Activated CD4-positive, alpha-beta T cell treated with anti-CD3 and anti-CD28 coated beads for 36 hours (primary cell): ENCODE data around the gene RNF223. TPM values are rescaled to one million over a fixed set of nuclear protein-coding genes. Genes with fewer than 3 reads are reported as not detected.
"Not testable (repeated sequence)": the region's sequence is repeated elsewhere in the genome, so short reads cannot be mapped to it uniquely, and the experiment has no call there.

ENCODE experiments used
- ATAC-seq: fragments of 200-7000 bp; cut with Tn5 transposase; one replicate; pipeline ENCODE4 v1.10.0; 2021; ENCODE audit warnings: mild to moderate bottlenecking, moderate library complexity
- CTCF ChIA-PET: fragments of 350-600 bp; sonication (Branson Sonifier 250); formaldehyde crosslinking; loops from one replicate; lab custom pipeline; 2021; ENCODE audit warnings: antibody characterized with exemption; lab: Charles Lee
- POLR2A ChIA-PET: fragments of 350-600 bp; sonication (Branson Sonifier 250); formaldehyde crosslinking; loops from one replicate; lab custom pipeline; 2021; ENCODE audit warnings: antibody characterized with exemption, inconsistent platforms; lab: Charles Lee
- DNase-seq: peaks from one replicate; pipeline ENCODE4 v3.0.0-alpha.2; 2020
- H3K27ac Mint-ChIP-seq: one replicate; pipeline ENCODE4 v1.8.0; 2021; ENCODE audit warnings: mixed read lengths
- H3K27me3 Mint-ChIP-seq: one replicate; pipeline ENCODE4 v1.8.0; 2021; ENCODE audit warnings: mixed read lengths
- H3K36me3 Mint-ChIP-seq: one replicate; pipeline ENCODE4 v1.8.0; 2021; ENCODE audit warnings: low read depth, mixed read lengths
- H3K4me1 Mint-ChIP-seq: one replicate; pipeline ENCODE4 v1.8.0; 2021; ENCODE audit warnings: mixed read lengths
- H3K4me3 Mint-ChIP-seq: one replicate; pipeline ENCODE4 v1.8.0; 2021; ENCODE audit warnings: mild to moderate bottlenecking, moderate library complexity, mixed read lengths
- H3K9me3 Mint-ChIP-seq: one replicate; pipeline ENCODE4 v1.8.0; 2021; ENCODE audit warnings: low read depth, mixed read lengths
- intact Hi-C, 2 experiments: fragments of 100-400 bp; cut with DNase I in 1 of 2; cut with micrococcal nuclease in 1 of 2; formaldehyde crosslinking; loops; one replicate each; pipeline versions ENCODE4 v1.14.2 to v1.15.1; 2022 to 2024; cut with DNase I, micrococcal nuclease
- total RNA-seq, 2 experiments: library from RNA; stranded (reverse); gene quantifications; one replicate each; pipeline ENCODE4 v1.2.3, GENCODE V29; 2021

The RNF223 gene
- total RNA-seq, 2 experiments from 2014 or later: not detected

GRCh38 chr1:1067860-1068516 is 6.1 kb downstream of the RNF223 start:
- Mint-ChIP-seq H3K4me1 (peaks cover 18% of the 10 kb centered on the region), H3K9me3 (no peaks in the 10 kb centered on the region), H3K27me3 (no peaks in the 10 kb centered on the region), H3K36me3 (peaks cover 10% of the 10 kb centered on the region), H3K4me3 (peak overlapping the region; percentile 71), H3K27ac (no peak overlapping the region)
- DNase-seq (no peak), ATAC-seq (no peak)
- CTCF ChIA-PET: interaction anchor here (0.6 kb wide), 1 partner anchor 35 kb away, joined by 3 read pairs; no protein-coding TSS in a partner anchor
- POLR2A ChIA-PET: no interaction called here
- intact Hi-C loops: loop anchor here in 1 of 2 experiments (1.0 kb wide), 1 partner anchor 851 kb away; the partner anchor contains the start of gene TMEM52

GRCh38 chr1:1067284-1067859 is 6.7 kb downstream of the RNF223 start:
- DNase-seq (peak; percentile 31), ATAC-seq (no peak)
- Mint-ChIP-seq H3K4me3 (peak overlapping the region; percentile 71), H3K4me1 (peaks cover 19% of the 10 kb centered on the region), H3K27me3 (no peaks in the 10 kb centered on the region), H3K36me3 (peaks cover 12% of the 10 kb centered on the region), H3K9me3 (no peaks in the 10 kb centered on the region), H3K27ac (no peak overlapping the region)
- CTCF ChIA-PET: no interaction called here
- POLR2A ChIA-PET: no interaction called here
- intact Hi-C loops: no loop called here

GRCh38 chr1:1066403-1067283 is 7.5 kb downstream of the RNF223 start:
- Mint-ChIP-seq H3K27me3 (no peaks in the 10 kb centered on the region), H3K9me3 (no peaks in the 10 kb centered on the region), H3K27ac (no peak overlapping the region), H3K4me1 (peaks cover 20% of the 10 kb centered on the region), H3K4me3 (no peak overlapping the region), H3K36me3 (peaks cover 13% of the 10 kb centered on the region)
- ChIA-PET POLR2A (no interaction called here), CTCF (no interaction called here)
- ATAC-seq (no peak), DNase-seq (peak; percentile 68)
- intact Hi-C loops: no loop called here

GRCh38 chr1:1065940-1066304 is 8.2 kb downstream of the RNF223 start:
- peaks cover 24% of the 10 kb centered on the region for H3K4me1 Mint-ChIP-seq
- H3K27me3 Mint-ChIP-seq, ATAC-seq, H3K9me3 Mint-ChIP-seq, DNase-seq, H3K27ac Mint-ChIP-seq, POLR2A ChIA-PET: not testable (repeated sequence)
- peak overlapping the region; percentile 50 for H3K4me3 Mint-ChIP-seq
- CTCF ChIA-PET: interaction anchor here (0.7 kb wide), 1 partner anchor 164 kb away, joined by 3 read pairs; no protein-coding TSS in a partner anchor
- intact Hi-C loops: loop anchor here in 1 of 2 experiments (2.0 kb wide), 1 partner anchor 143 kb away; no protein-coding TSS in a partner anchor
- peaks cover 19% of the 10 kb centered on the region for H3K36me3 Mint-ChIP-seq

GRCh38 chr1:1065265-1065939 is 8.7 kb downstream of the RNF223 start:
- Mint-ChIP-seq H3K4me1 (peaks cover 27% of the 10 kb centered on the region), H3K4me3 (peak overlapping the region; percentile 50), H3K27ac (peak overlapping the region; percentile 21), H3K27me3 (peaks cover under 1% of the 10 kb centered on the region), H3K9me3 (no peaks in the 10 kb centered on the region), H3K36me3 (peaks cover 22% of the 10 kb centered on the region)
- CTCF ChIA-PET: interaction anchor here (0.7 kb wide), 1 partner anchor 165 kb away, joined by 3 read pairs; no protein-coding TSS in a partner anchor
- intact Hi-C loops: loop anchor here in 1 of 2 experiments (2.0 kb wide), 1 partner anchor 143 kb away; no protein-coding TSS in a partner anchor
- POLR2A ChIA-PET: no interaction called here
- ATAC-seq: no peak
- DNase-seq: peak; percentile 41

- H3K27me3 Mint-ChIP-seq: peaks cover 6% of the 10 kb centered on the region
Observed at GRCh38 chr1:1063945-1064831, 9.9 kb downstream of the RNF223 start.

GRCh38 chr1:1063261-1063944 is 10.7 kb downstream of the RNF223 start:
- no peaks in the 10 kb centered on the region for H3K9me3 Mint-ChIP-seq
- peaks cover 36% of the 10 kb centered on the region for H3K4me1 Mint-ChIP-seq
- H3K27ac Mint-ChIP-seq: peak overlapping the region; percentile 79
- ChIA-PET CTCF (interaction anchor here (0.7 to 2.2 kb wide), 8 partner anchors 24 to 244 kb away, joined by 3 to 19 read pairs (median 5); partner anchors contain the start of gene PERM1), POLR2A (interaction anchor here (0.6 to 1.2 kb wide), 2 partner anchors 30 to 73 kb away, joined by 3 to 5 read pairs; no protein-coding TSS in a partner anchor)
- intact Hi-C loops: loop anchor here in 1 of 2 experiments (2.0 kb wide), 2 partner anchors 31 to 79 kb away; no protein-coding TSS in a partner anchor
- peaks cover 25% of the 10 kb centered on the region for H3K36me3 Mint-ChIP-seq
- DNase-seq (no peak), ATAC-seq (peak; percentile 3)
- peaks cover 11% of the 10 kb centered on the region for H3K27me3 Mint-ChIP-seq
- H3K4me3 Mint-ChIP-seq: peak overlapping the region; percentile 82

More at GRCh38 chr1:1063945-1064831, 9.9 kb downstream of the RNF223 start:
- ChIA-PET POLR2A (interaction anchor here (0.6 to 1.2 kb wide), 2 partner anchors 31 to 74 kb away, joined by 3 to 5 read pairs; no protein-coding TSS in a partner anchor), CTCF (interaction anchor here (0.5 to 2.2 kb wide), 9 partner anchors 24 to 334 kb away, joined by 3 to 19 read pairs (median 4); partner anchors contain the start of gene PERM1)
- intact Hi-C loops: loop anchor here (1.0 to 2.0 kb wide), 14 partner anchors 24 to 244 kb away; partner anchors contain the start of genes C1orf159 (in 2 of the 2), B3GALT6 (in 1 of the 2), ISG15 (in 1 of the 2) and NOC2L (in 1 of the 2)
- DNase-seq (peak; percentile 97), ATAC-seq (peak; percentile 77)
- Mint-ChIP-seq H3K4me1 (peaks cover 32% of the 10 kb centered on the region), H3K9me3 (no peaks in the 10 kb centered on the region), H3K4me3 (peak overlapping the region; percentile 82), H3K36me3 (peaks cover 26% of the 10 kb centered on the region), H3K27ac (peak overlapping the region; percentile 79)

- ChIA-PET POLR2A (no interaction called here), CTCF (interaction anchor here (0.7 to 2.2 kb wide), 5 partner anchors 29 to 244 kb away, joined by 3 to 19 read pairs (median 3); partner anchors contain the start of gene PERM1)
- peaks cover 19% of the 10 kb centered on the region for H3K27me3 Mint-ChIP-seq
- intact Hi-C loops: loop anchor here in 1 of 2 experiments (2.0 kb wide), 2 partner anchors 30 to 78 kb away; no protein-coding TSS in a partner anchor
- H3K4me1 Mint-ChIP-seq: peaks cover 36% of the 10 kb centered on the region
- DNase-seq (peak; percentile 47), ATAC-seq (no peak)
- H3K9me3 Mint-ChIP-seq: no peaks in the 10 kb centered on the region
- peaks cover 24% of the 10 kb centered on the region for H3K36me3 Mint-ChIP-seq
- H3K4me3 Mint-ChIP-seq: peak overlapping the region; percentile 82
- peak overlapping the region; percentile 79 for H3K27ac Mint-ChIP-seq
Observed at GRCh38 chr1:1062348-1063163, 11.6 kb downstream of the RNF223 start.
